DMS 273 (cell line): ENCODE measurements around the gene SLC35G3.
A peak's percentile ranks its signal among the peaks of the same experiment; 100 is the strongest.
"Not testable (repeated sequence)": the region's sequence is repeated elsewhere in the genome, so short reads cannot be mapped to it uniquely, and the experiment has no call there.

Experiments used
- DNase-seq: peaks from one replicate; lab custom pipeline; 2025; ENCODE audit not compliant: unreplicated experiment; lab: John Stamatoyannopoulos, UW

The SLC35G3 gene

DNA sequence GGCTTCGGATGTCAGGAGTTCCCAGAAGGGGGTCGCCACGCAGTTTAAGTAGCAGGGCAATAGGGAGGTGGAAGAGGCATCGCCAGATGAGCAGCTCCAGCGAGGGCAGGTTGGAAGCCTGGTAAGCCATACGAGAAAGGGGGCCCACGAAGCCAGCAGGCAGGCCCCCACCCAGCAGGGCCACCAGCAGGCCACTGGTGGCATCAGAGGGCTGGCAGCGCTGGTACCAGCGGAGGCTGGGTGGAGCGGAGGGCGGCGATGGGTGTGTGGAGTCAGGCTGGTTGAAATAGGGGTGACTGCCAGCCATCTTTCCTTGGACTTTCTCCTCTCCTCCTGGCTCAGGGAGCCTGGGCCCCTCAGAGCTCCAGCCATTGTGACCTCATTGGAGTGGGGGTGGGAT lies at the start of gene SLC35G3:
TSS of gene SLC35G3 (minus strand) at position 393 of the 400 bp plus-strand sequence. CDS start at position 307, 86 bp downstream.
- not testable (repeated sequence) for DNase-seq

DNA sequence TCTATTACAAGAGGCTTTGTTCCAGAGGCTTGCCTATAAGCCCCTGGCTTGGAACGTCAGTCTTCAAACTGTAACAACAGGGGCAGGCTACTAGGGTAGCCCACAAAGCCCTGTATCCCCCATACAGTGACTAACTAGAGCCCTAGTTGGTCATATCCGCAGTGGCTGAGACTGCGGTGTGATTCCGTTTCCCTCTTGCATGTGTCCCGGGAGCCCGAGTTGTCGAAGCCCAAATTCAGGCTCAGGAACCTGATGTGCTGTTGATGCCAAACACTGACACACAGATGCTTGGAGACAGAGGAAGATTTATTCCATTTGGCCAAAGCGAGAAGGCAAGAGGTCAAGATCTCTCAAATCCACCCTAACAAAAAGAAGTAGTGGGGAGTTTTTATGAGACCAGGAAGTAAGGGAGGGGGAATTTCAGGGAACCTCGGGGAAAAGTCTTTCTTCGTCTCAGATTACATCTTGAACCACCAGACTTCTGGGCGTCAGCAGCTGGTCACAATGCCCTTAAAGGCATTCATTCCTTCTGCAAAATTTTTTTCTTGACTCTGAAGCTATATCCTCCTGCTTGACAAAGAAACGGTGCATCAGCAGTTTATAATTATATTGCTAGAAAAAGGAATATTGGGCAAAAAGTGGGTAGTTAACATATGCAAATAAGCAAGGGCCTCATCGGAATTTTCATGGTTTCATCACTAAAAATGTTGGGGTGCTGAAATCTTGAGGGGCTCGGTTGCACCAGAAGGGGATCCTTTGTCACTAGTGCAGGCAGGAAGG lies 49.6 kb upstream of the SLC35G3 start:
- DNase-seq = peak; percentile 43

DNA sequence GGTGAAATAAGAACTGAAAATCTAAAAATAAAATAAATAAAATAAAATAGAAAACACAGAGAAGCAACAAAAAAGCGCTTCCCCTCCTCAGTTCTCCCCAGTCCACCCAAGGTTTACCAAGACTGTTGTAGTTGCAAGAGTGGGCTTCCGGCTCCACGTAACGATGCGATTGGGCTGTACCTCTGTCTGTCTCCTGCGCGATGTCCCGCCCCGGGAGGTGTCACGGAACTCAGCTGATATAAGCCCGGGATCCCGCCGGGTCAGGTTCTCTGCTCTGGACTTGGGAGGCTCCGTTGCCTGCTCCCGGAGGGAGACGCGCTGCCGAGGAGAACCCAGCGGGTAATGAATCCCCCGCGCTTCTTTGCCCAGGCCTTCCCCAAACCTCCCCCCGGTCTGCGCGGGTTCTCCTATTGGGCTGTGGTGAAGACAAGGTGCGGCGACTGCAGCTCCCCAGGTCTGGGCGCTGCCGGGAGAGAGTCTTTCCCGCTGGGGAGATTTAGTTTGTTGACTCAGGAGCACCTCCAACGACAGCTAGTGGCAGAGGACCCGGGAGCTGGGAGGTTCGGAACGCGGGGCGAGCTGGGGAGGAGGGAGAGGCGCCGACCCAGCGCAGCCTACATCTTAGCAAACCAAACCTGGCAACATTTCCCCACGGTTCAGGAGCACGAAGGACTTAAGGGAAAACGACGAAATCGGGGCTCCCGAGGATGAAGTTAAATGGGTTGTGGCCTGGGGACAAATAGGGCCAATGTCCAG lies 48.8 kb upstream of the SLC35G3 start, which contains the start of gene SLFN5:
TSS of gene SLFN5 (plus strand) at position 268 of the 756 bp plus-strand sequence. CDS start 15,619 bp downstream, outside the sequence.
- peak; percentile 87 for DNase-seq

DNA sequence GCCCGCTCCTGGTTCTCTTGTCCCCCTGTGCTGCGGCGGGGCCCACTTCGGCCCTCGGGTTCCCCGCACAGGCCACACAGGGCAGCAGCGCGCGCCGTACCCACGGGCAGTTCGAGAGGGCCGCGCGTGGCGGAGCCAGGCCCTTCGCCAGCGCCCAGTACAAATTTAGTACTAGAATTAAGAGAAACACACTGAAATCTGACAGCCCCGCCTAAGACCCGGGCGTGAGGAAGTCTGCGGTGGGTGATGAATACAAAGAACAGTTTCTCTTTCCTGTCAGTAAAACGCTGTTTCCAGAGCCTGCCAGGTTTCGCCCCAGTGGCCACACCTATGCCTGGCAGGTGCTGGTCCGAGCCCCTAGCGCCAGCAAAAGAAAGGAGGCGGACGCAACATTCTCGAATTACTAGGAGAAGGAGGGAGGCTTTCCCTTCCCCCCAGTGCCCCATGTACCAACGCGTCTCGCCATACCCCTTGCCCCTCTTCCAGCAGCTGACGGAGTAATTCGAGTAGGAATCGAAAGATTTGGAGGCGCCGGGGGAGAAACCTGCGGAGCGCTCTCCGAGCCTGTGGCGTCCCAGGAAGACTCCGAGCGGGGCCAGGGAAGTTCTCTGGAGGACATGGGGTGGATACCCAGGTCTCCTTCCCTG lies 48.1 kb upstream of the SLC35G3 start:
- peak; percentile 66 for DNase-seq

DNA sequence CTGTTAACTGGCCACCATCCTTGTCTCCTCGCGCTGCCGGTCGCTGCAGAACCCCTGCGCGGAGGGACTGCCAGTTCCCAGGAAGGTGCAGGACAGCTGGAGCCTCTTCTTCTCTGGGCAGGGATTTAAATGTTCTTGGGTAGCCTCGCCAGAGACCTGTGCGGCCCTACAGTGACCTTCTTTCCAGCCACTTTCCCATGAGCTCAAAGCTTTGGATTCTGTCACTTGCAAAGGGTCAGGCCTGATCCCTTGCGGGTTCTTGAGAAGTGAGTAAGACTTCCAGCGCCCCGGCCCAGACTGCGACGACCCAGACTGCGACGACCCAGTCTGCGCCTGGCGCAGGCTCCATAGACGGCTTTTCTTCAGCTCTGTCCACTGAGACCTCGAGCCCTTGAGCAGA lies 47.3 kb upstream of the SLC35G3 start:
- DNase-seq = no peak

DNA sequence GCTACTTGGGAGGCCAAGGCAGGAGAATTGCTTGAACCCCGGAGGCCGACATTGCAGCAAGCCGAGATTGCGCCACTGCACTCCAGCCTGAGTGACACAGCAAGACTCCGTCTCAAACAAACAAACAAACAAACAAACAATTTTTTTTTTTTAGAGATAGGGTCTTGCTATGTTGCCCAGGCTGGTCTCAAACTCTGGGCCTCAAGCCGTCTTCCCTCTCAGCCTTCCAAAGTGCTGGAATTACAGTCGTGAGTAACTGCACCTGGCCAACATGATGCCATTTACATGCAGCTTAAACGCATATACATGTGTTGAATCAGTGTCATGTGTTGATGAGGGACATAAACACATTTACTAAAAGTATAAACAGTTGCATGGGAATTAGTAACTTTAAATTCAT lies 46.7 kb upstream of the SLC35G3 start:
- DNase-seq = no peak

DNA sequence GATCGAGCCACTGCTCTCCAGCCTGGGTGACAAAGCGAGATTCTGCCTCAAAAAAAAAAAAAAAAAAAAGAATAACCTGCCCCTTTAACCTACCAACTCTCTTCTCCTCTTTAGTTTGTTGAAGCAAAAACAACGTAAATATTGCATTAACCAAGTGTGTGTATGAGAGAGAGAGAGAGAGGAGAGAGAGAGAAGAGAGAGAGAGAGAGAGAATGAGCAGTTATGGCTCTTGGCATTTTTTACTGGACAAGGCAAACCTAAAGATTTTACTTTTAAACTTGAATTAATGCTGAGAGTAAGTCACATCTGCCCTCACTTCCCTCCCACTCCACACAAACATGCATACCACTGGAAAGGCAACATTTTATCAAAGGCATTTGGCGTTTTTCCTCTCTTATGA lies 45.6 kb upstream of the SLC35G3 start:
- DNase-seq = no peak

DNA sequence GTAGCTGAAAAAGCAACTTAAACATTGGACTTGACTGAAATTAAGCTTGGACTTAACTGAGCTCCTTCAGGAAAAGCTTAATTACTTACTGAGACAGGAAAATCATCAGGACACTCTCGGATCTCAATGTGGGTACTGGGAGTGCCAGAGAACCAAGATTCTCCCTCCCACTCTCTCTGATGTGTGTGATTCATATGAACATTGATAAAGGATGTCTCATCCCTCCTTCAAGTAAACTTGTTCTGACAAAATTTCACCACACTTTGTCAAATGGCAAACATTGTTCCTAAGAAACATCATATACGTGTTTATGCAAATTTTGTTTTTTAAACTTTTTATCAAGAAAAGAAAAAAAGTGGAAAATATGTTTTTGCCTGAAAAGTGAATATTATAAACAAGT lies 44.6 kb upstream of the SLC35G3 start:
- DNase-seq = no peak

DNA sequence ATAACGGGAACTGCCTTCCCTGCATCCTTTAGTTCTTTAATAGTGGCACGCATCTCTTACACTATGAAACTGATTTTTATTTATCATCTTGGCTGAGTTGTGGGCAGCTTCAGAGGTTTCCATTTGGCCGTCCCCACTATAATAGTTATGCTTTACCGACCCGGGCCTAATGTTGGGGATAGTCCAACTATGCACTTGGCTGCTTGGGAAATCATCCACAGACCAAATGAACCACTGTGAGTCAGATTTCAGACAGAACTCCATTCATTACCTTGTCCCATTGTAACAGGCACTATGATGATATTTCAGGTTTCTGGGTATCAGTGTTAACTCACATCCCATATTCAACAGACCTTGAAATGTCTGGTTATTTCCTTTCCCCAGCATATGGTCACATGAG lies 42.6 kb upstream of the SLC35G3 start:
- DNase-seq = no peak

DNA sequence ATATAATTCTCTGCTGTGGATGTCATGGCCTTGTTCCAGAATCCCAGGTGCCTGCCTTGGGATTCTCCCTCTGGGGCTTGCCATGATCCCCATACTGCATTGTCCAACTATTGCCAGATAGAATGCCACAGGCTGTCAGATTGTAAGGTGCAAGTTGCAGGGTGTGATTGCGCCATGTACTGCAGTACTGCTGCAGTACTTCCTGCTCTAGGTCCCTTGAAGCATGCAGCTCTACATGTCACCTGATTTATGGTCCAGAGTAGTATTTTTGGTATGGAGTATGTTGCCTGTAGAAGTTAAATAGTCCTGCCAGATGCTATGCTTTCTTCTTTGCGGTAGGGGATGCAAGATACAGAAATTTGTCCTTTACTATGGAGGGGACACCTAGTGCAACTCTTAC lies 41.7 kb upstream of the SLC35G3 start:
- DNase-seq = no peak

DNA sequence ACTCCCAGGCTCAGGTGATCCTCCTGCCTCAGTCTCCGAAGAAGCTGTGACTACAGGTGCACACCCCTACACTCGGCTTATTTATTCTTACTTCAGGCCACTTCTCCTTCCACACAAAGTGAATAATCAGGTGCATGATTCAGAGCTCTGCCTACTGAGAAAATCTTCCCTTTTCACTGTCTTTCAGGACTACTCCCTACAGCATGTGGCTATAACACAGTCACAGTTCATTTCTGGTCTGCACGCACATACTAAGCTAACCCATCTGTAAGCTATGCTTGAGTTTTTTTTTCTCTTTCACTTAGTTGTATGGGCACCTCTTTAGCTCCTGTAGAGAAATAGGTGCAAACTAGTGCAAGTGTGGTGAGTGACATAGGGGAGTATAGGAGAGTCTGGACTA lies 41.1 kb upstream of the SLC35G3 start:
- DNase-seq = no peak

DNA sequence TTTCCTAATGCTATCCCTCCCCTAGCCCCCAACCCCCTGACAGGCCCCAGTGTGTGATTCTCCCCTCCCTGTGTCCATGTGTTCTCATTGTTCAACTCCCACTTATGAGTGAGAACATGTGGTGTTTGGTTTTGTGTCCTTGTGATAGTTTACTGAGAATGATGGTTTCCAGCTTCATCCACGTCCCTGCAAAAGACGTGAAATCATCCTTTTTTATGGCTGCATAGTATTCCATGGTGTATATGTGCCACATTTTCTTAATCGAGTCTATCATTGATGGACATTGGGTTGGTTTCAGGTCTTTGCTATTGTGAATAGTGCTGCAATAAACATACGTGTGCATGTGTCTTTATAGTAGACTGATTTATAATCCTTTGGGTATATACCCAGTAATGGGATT lies 40.1 kb upstream of the SLC35G3 start:
- not testable (repeated sequence) for DNase-seq

DNA sequence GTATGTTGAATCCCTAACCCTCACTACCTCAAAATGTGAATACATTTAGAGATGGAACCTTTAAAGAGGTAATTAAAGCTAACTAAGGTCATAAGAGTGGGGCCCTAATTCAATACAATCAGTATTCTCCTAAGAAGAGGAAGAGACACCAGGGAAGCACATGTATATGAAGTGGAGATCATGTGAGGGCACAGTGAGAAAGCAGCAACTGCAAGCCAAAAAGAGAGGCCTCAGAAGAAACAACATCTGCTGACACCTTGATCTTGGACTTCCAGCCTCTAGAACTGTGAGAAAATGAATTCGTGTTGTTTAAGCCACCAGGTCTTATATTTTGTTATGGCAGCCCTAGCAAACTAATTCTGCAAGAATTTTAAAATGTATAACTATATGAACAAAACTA lies 35.4 kb upstream of the SLC35G3 start:
- DNase-seq = no peak

DNA sequence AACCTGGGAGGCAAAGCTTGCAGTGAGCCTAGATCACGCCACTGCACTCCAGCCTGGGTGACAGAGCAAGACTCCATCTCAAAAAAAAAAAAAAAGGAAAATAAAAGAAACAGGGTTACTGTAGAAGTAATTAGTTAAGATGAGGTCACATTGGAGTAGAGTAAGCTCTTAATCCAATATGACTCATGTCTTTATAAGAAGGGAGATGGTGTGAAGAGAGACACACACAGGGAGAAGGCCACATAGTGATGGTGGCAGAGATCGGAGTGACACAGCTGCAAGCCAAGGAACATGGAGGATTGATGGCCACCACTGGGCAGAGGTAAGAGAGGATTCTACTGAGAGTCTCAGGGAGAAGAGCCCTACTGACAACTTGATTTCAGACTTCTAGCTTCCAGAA lies 33.4 kb upstream of the SLC35G3 start:
- DNase-seq = no peak

DNA sequence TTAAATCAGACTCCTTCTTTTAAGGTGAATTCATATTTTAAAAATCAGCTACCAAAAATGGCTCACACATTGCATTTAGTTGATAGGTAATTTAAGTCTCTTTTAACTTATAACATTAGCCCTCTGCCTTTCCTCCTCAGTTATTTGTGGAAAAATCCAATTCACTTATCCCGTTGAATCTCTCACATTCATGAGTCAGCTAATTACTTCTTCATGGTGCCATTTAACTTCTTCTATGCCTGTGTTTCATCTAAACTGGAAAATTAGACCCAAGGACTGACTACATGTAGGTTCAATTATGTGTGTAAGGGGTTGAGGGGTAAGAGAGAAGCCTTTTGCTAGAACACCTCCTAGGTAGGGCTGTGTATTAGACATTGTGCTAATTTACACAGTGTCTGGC lies 30.2 kb upstream of the SLC35G3 start:
- no peak for DNase-seq

DNA sequence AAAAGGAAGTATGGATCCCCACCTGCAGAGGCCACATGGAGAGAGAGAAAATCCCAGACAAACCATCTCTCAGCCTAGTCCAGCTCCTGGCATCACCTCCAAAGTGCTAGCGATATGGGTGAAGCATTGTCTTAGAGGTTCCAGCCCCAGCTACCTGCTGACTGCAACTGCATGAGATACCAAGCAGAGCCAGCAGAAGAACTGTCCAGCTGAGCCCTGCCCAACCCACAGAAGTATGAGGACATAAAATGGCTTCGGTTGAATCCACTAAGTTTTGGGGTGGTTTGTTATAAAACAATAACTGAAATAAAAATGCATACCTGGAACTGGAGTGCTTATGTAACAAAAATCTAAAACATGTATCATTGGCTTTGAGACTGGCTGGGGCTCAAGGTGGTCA lies 28.3 kb upstream of the SLC35G3 start:
- no peak for DNase-seq

DNA sequence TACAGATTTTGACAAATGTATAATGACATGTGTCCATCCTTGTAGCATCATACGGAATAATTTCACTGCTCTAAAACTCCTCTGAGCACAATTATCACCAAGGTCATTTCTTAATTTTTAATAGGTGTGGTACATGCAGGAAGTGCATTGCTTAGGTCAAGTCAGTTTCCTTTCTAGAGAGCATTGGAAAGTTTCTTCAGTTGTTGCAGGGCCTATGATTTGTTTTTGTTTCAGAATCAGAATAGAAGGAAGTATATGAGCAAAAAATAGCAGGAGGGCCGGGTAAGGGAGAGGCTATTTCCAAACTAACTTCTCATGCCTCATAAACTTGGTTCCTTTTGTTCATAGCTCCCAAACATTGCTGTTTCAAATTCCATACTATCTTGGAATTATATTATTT lies 24.7 kb upstream of the SLC35G3 start:
- DNase-seq = no peak

DNA sequence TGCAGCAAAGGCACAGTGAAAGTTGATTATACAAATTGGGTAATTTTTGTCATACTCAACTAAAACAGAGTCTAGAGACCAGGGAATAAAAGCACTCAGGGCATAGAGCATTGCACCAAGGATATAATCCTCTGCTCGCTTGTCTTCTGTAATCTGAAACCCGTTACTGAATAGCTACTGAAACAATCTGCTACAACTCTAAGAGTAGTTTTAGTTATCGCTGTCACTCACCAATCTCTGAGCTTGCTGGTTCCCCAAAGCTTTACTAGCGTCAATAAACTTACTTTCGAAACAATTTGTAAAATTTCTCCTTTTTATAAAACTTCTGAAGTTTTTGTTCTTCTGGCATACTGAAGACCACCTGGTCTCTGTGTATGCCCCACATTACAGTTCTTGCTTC lies 22.9 kb upstream of the SLC35G3 start:
- DNase-seq = peak; percentile 3

DNA sequence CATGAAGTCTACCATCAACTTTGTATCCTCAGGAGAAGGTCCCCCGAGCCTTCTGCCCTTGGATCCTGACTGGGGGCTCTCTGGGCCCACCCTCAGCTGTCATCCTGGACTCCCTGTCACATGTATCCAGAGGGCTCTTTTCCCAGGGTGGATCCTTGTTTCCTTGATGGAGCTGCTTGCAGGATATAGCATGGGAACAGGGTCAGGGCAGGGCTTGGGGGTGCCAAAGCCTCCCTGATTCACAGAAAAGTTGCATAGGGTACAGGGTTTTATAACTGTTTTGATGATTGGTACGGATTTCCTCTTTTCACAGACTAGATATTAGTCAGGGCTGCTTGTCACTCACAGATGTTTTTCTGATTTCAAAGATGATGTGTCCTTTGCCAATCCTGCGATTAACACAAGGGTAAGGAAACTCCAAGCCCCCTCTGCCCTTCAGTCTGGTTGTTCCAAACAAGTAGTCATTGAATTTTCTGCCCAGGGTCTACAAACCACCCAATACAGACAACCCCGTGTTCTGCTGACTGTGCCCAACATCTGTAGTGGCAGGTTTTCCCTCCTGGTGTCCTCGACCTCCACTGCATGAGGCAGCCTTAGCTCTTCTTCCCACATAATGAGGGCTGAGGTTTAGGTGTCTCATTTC lies 20.6 kb upstream of the SLC35G3 start:
- DNase-seq = no peak

DNA sequence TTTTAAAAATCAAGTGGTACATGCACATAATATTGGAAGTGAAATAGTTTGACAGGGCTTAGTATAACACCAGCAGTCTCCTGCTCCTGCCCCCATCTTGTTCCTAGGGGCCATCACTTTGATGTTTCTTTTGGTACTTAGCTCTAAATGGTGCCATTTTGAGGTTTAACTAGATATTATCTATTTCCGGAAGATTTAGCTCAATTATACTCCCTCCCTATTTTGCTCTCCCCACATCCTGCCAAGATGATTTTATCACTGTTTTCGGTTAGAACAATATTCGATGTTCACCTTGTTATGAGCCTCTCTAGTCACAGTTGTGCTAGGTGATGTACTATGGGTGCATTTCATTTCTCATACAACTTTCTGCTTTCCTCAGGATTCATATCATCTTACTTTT lies 20.0 kb upstream of the SLC35G3 start:
- no peak for DNase-seq

DNA sequence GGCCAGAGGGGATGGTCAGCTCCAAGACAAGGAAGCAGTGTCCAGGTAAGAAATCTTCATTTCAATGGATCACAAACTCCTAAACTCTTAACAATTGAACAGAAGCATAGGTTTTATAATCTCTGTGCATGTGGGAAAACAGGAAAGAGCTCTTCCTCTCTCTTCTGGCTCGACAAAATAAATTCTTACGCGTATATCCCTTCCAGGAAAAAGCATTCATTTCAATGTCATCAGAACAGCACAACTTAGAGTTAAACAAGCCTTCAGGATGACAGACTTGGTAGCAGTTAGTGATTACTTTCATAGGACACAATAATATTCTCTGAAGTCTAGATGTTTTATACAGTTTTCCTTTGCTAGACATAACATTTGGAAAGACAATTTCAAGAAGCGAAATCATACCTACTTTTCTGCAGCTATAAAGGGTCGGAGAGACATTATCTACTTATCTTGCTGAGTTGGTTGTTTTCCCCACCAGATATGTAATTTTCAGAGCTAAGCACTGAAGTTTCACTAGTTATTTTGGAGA lies 19.3 kb upstream of the SLC35G3 start:
- DNase-seq = no peak
